ENCODE measurements around the gene TMSB4Y. TPM values are rescaled to one million over a fixed set of nuclear protein-coding genes. Genes with fewer than 3 reads are reported as not detected.

The TMSB4Y gene
- total and polyA plus RNA-seq, 9 donors = not detected

DNA sequence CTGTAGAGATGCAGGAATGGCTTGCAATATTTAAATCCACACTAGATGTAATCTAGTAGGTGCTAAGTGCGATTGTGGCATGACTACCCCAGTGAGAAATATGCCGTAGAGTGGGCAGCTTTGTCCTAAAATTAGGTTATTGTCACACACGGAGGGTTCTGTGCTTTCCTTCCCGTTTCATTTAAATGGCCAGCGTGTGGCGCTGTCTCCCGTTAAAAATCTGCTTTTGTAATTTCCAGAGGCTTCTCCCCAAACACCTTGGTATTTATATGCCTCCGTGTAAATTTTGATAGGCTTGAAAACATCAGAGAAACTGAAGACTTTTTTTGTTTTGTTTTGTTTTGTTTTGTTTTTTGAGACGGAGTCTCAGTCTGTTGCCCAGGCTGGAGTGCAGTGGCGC, 34.9 kb downstream of the TMSB4Y start:
- TF ChIP-seq POLR2A (IDR thresholded peaks at IDR 0.05) (no peak), EP300 (IDR thresholded peaks at IDR 0.05) (no peak), CTCF (IDR thresholded peaks at IDR 0.05) (no peak)
- Histone ChIP-seq H3K36me3 (no peaks in the 10 kb centered on the region), H3K9me3 (no peaks in the 10 kb centered on the region), H3K27me3 (no peaks in the 10 kb centered on the region), H3K4me1 (ENCODE audit: insufficient read depth) (no peaks in the 10 kb centered on the region), H3K4me3 (no peak overlapping the region), H3K27ac (no peak overlapping the region)
- intact Hi-C loops (cut with DNase I) = no loop called here
- DNase-seq = no peak
- WGBS, 3 donors = no CpG with 5 or more reads among the region's 10 CpGs

GRCh38 chrY:13751289-13752071, 47.8 kb downstream of the TMSB4Y start:
- Histone ChIP-seq H3K27ac (no peak overlapping the region), H3K27me3 (no peaks in the 10 kb centered on the region), H3K4me1 (ENCODE audit: insufficient read depth) (no peaks in the 10 kb centered on the region), H3K4me3 (no peak overlapping the region), H3K36me3 (no peaks in the 10 kb centered on the region), H3K9me3 (no peaks in the 10 kb centered on the region)
- no peak for DNase-seq
- no peak for TF ChIP-seq POLR2A (IDR thresholded peaks at IDR 0.05)
- TF ChIP-seq CTCF (IDR thresholded peaks at IDR 0.05) = no peak
- no peak for TF ChIP-seq EP300 (IDR thresholded peaks at IDR 0.05)
- no CpG with 5 or more reads among the region's 60 CpGs for WGBS, 3 donors
- intact Hi-C loops (cut with DNase I) = no loop called here

DNA sequence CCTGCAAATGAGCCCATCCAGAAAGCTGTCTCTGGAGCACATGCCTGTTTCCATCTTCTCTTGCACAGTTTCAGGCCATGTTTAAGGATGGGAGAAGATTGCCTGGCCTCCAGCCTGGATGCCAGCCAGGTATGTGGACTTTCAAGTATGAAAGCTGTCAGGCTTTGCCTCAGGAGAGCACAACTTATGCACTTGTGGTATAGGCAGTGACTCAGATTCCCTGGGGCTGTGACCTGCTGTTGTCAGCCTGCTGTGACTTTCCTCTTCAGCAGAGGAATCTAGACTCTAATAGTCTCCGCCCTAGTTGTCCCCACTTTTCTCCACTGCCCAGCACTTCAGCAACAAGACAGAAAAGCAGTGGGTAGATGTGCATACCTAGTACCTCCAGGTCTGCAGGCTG, 51.0 kb downstream of the TMSB4Y start:
- WGBS, 3 donors = no CpG with 5 or more reads among the region's 1 CpG
- Histone ChIP-seq H3K9me3 (no peaks in the 10 kb centered on the region), H3K4me1 (ENCODE audit: insufficient read depth) (no peaks in the 10 kb centered on the region), H3K4me3 (no peak overlapping the region), H3K27ac (no peak overlapping the region), H3K36me3 (no peaks in the 10 kb centered on the region), H3K27me3 (no peaks in the 10 kb centered on the region)
- intact Hi-C loops (cut with DNase I) = no loop called here
- no peak for DNase-seq
- TF ChIP-seq POLR2A (IDR thresholded peaks at IDR 0.05) (no peak), EP300 (IDR thresholded peaks at IDR 0.05) (no peak), CTCF (IDR thresholded peaks at IDR 0.05) (no peak)

Other genes starting within 250 kb of the TMSB4Y start
- gene UTY, start 223.9 kb upstream of the TMSB4Y start, total RNA-seq = under 1 TPM in 1 of 7 donors, not detected in 6; 0.03 TPM
- gene UTY, start 223.9 kb upstream of the TMSB4Y start, polyA plus RNA-seq = not detected

Data from ovary (tissue), 9 donors.